ENCODE data around the gene TBC1D22A.

Gene TBC1D22A

GRCh38 chr22:46754110-46754799 is 8.2 kb upstream of the TBC1D22A start:
- DNase-seq: no peak

GRCh38 chr22:46754826-46755225 is 7.6 kb upstream of the TBC1D22A start:
- DNase-seq: no peak

- no peak for DNase-seq
These were observed 6.9 kb upstream of the TBC1D22A start for GRCh38 chr22:46755525-46755924.

GRCh38 chr22:46756097-46756496 is 6.4 kb upstream of the TBC1D22A start:
- DNase-seq: no peak

GRCh38 chr22:46757104-46757503 is 5.3 kb upstream of the TBC1D22A start:
- no peak for DNase-seq

- DNase-seq: no peak
These were observed 4.3 kb upstream of the TBC1D22A start for GRCh38 chr22:46758121-46758520.

GRCh38 chr22:46758867-46759290 is 3.6 kb upstream of the TBC1D22A start:
- DNase-seq: no peak

GRCh38 chr22:46761017-46761416 is 1.4 kb upstream of the TBC1D22A start:
- no peak for DNase-seq

GRCh38 chr22:46761539-46762237 is 762 bp upstream of the TBC1D22A start:
- no peak for DNase-seq

- no peak for DNase-seq
These were observed 728 bp downstream of the TBC1D22A start for GRCh38 chr22:46763051-46763705.

- DNase-seq: no peak
These were observed 1.8 kb downstream of the TBC1D22A start for GRCh38 chr22:46764140-46764680.

GRCh38 chr22:46764779-46765485 is 2.5 kb downstream of the TBC1D22A start:
- no peak for DNase-seq

GRCh38 chr22:46766611-46767010 is 4.2 kb downstream of the TBC1D22A start:
- no peak for DNase-seq

- no peak for DNase-seq
These were observed 5.0 kb downstream of the TBC1D22A start for GRCh38 chr22:46767249-46767985.

GRCh38 chr22:46769191-46769675 is 6.8 kb downstream of the TBC1D22A start:
- DNase-seq: no peak

GRCh38 chr22:46769706-46770105 is 7.3 kb downstream of the TBC1D22A start:
- DNase-seq: no peak

- no peak for DNase-seq
These were observed 7.7 kb downstream of the TBC1D22A start for GRCh38 chr22:46770151-46770641.

GRCh38 chr22:46770726-46771125 is 8.3 kb downstream of the TBC1D22A start:
- DNase-seq: no peak

GRCh38 chr22:46773076-46773475 is 10.6 kb downstream of the TBC1D22A start:
- DNase-seq: no peak

GRCh38 chr22:46774253-46774979 is 12.0 kb downstream of the TBC1D22A start:
- DNase-seq: peak; percentile 47
